Smooth muscle cell (in vitro differentiated cells): ENCODE measurements around the gene MTMR3. TPM values are rescaled to one million over a fixed set of nuclear protein-coding genes. Genes with fewer than 3 reads are reported as not detected.

ENCODE experiments used
- DNase-seq: peaks from one replicate; lab custom pipeline; 2025; ENCODE audit not compliant: unreplicated experiment; lab: John Stamatoyannopoulos, UW
- H2AFZ ChIP-seq: fragments of 200-600 bp; sonication (generic); 2 replicates; pipeline ENCODE4 v1.6.0; 2016; ENCODE audit warnings: antibody characterized with exemption, low read depth, mild to moderate bottlenecking
- H3F3A ChIP-seq: fragments of 200-600 bp; sonication (generic); 2 replicates; pipeline ENCODE4 v1.6.0; 2017; ENCODE audit warnings: antibody characterized with exemption, low read depth
- H3K27ac ChIP-seq: fragments of 200-600 bp; sonication (generic); 2 replicates; pipeline ENCODE4 v1.5.1; 2016; ENCODE audit warnings: low read depth, mild to moderate bottlenecking
- H3K27me3 ChIP-seq: fragments of 200-600 bp; sonication (generic); 2 replicates; pipeline ENCODE4 v1.6.1; 2016; ENCODE audit warnings: low read depth, mild to moderate bottlenecking
- H3K36me3 ChIP-seq: fragments of 200-600 bp; sonication (generic); 2 replicates; pipeline ENCODE4 v1.5.1; 2016; ENCODE audit warnings: low read depth
- H3K4me1 ChIP-seq: fragments of 200-600 bp; sonication (generic); 2 replicates; pipeline ENCODE4 v1.5.1; 2016; ENCODE audit warnings: low read depth
- H3K4me2 ChIP-seq: fragments of 200-600 bp; sonication (generic); 2 replicates; pipeline ENCODE4 v1.6.0; 2016; ENCODE audit warnings: mild to moderate bottlenecking
- H3K4me3 ChIP-seq: fragments of 200-600 bp; sonication (generic); 2 replicates; pipeline ENCODE4 v1.5.1; 2016; ENCODE audit warnings: mild to moderate bottlenecking
- H3K79me2 ChIP-seq: fragments of 200-600 bp; sonication (generic); 2 replicates; pipeline ENCODE4 v1.6.0; 2016; ENCODE audit warnings: low read depth, mild to moderate bottlenecking
- H3K9ac ChIP-seq: fragments of 200-600 bp; sonication (generic); 2 replicates; pipeline ENCODE4 v1.6.0; 2016; ENCODE audit warnings: low read depth
- H3K9me3 ChIP-seq: fragments of 200-600 bp; sonication (generic); replicated peaks from 2 replicates; pipeline ENCODE4 v1.5.1; 2016; ENCODE audit warnings: low read depth
- H4K20me1 ChIP-seq: fragments of 200-600 bp; sonication (generic); 2 replicates; pipeline ENCODE4 v1.6.0; 2016; ENCODE audit warnings: low read depth
- WGBS: methylation state at CpG from one replicate; pipeline ENCODE4 v1.1.7; 2016; ENCODE audit warnings: low lambda C conversion rate; 5-methylcytosine and 5-hydroxymethylcytosine counted together
- polyA plus RNA-seq: library from polyadenylated mRNA; unstranded; fragments of >200 nt; fragmentation: Nextera tagmentation; extraction: Ambion mirVana; gene quantifications from 2 replicates; pipeline ENCODE4 v1.2.1, GENCODE V29; 2016
- total RNA-seq: library from RNA; depleted of rRNA; stranded (reverse); fragments of >200 nt; gene quantifications from 2 replicates; pipeline ENCODE4 v1.2.3, GENCODE V29; 2014
- TF ChIP-seq, protein P1 (sequence below): fragments of 200-600 bp; sonication (generic); IDR thresholded peaks from 2 replicates; pipeline ENCODE4 v1.5.1; 2017; ENCODE audit warnings: borderline replicate concordance, mild to moderate bottlenecking, antibody characterized with exemption; ENCODE audit not compliant: insufficient read depth, poor library complexity, severe bottlenecking

MTMR3 gene
- total and polyA plus RNA-seq, 2 experiments from 2014 or later, result 15.8 to 48.9 TPM

DNA sequence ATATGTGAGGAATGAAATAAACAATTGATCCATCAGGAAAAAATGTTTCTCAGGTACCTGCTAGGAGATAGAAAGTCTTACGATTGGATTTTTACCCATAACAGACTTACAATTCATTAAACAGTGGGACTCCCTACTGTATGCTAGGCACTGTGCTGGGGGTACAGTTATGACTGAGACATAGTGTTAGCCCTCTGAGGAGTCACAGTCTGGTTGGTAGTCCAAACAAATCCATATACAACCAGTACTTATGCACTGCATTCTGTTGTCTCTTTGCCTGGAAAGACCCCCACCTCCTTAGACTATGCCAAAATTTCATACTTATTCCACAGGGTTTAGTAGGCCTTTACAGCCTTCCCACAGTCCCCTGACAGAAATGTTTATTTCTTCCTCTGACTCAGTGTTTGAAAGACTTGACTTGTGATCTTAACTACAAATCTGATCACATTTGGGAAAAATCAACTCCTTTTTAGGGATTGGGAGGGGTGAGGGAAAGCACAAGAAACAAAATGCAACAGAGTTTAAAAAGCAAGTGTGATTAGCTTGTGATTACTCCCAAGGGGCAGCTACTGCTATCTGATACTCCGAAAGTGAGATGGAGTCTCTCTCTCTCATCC lies 127.9 kb downstream of the MTMR3 start:
- WGBS, result 76% methylated on average over 2 of the region's 2 CpGs
- TF ChIP-seq, protein P1, sequence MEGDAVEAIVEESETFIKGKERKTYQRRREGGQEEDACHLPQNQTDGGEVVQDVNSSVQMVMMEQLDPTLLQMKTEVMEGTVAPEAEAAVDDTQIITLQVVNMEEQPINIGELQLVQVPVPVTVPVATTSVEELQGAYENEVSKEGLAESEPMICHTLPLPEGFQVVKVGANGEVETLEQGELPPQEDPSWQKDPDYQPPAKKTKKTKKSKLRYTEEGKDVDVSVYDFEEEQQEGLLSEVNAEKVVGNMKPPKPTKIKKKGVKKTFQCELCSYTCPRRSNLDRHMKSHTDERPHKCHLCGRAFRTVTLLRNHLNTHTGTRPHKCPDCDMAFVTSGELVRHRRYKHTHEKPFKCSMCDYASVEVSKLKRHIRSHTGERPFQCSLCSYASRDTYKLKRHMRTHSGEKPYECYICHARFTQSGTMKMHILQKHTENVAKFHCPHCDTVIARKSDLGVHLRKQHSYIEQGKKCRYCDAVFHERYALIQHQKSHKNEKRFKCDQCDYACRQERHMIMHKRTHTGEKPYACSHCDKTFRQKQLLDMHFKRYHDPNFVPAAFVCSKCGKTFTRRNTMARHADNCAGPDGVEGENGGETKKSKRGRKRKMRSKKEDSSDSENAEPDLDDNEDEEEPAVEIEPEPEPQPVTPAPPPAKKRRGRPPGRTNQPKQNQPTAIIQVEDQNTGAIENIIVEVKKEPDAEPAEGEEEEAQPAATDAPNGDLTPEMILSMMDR, result no peak
- Histone ChIP-seq H3K27me3 (no peaks in the 10 kb centered on the region), H3K79me2 (no peaks in the 10 kb centered on the region), H3F3A (no peaks in the 10 kb centered on the region), H3K9me3 (no peaks in the 10 kb centered on the region), H4K20me1 (peaks cover 1% of the 10 kb centered on the region), H3K4me1 (no peaks in the 10 kb centered on the region), H3K4me3 (no peak overlapping the region), H3K27ac (no peak overlapping the region), H3K4me2 (no peak overlapping the region), H2AFZ (no peak overlapping the region), H3K9ac (no peak overlapping the region), H3K36me3 (peaks cover 24% of the 10 kb centered on the region)
- DNase-seq, result no peak

DNA sequence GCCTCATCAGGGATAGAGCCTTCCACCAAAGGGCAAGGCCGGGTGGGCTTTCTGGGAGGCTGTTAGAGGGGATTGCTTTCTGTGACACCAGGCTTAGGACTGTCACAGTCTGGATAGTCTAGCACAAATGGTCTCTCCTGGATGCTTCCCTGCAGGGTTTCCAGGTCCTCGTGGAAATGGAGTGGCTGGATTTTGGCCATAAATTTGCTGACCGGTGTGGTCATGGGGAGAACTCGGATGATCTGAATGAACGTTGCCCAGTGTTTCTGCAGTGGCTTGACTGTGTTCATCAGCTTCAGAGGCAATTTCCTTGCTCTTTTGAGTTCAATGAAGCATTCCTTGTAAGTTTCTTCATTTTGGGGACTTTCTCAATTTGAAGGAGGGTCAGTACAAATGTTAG lies 130.2 kb downstream of the MTMR3 start:
- DNase-seq, result no peak
- no peaks in the 10 kb centered on the region for H3K27me3 ChIP-seq
- H2AFZ ChIP-seq, result no peak overlapping the region
- H3F3A ChIP-seq, result no peaks in the 10 kb centered on the region
- no peak overlapping the region for H3K27ac ChIP-seq
- WGBS, result 90% methylated on average over 5 of the region's 5 CpGs
- H3K4me1 ChIP-seq, result no peaks in the 10 kb centered on the region
- H4K20me1 ChIP-seq, result no peaks in the 10 kb centered on the region
- TF ChIP-seq, protein P1, result no peak
- H3K9me3 ChIP-seq, result no peaks in the 10 kb centered on the region
- H3K4me2 ChIP-seq, result no peak overlapping the region
- H3K9ac ChIP-seq, result no peak overlapping the region
- no peak overlapping the region for H3K4me3 ChIP-seq
- H3K36me3 ChIP-seq, result peaks cover 30% of the 10 kb centered on the region
- H3K79me2 ChIP-seq, result no peaks in the 10 kb centered on the region

DNA sequence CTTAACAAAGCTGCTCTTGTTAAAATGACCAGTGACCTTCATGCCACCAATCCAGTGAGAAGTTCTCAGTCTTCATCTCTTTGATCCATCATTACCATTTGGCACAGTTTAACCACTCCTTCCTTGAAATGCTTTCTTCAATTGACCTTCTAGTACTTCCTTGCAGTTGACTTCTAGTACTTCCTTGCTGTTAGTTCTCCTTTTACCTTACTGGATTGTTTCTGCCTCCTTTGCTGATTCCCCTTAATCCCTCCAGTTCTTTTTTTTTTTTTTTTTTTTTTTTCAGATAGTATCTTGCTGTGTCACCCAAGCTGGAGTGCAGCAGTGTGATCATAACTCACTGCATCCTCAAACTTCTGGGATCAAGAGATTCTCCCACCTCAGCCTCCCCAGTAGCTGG lies 131.3 kb downstream of the MTMR3 start:
- Histone ChIP-seq H3K9me3 (no peaks in the 10 kb centered on the region), H3F3A (no peaks in the 10 kb centered on the region), H3K36me3 (peaks cover 25% of the 10 kb centered on the region), H3K4me3 (no peak overlapping the region), H3K79me2 (no peaks in the 10 kb centered on the region), H2AFZ (no peak overlapping the region), H4K20me1 (no peaks in the 10 kb centered on the region), H3K27ac (no peak overlapping the region), H3K4me1 (no peaks in the 10 kb centered on the region), H3K27me3 (no peaks in the 10 kb centered on the region), H3K9ac (no peak overlapping the region), H3K4me2 (no peak overlapping the region)
- DNase-seq, result no peak
- TF ChIP-seq, protein P1, result no peak

DNA sequence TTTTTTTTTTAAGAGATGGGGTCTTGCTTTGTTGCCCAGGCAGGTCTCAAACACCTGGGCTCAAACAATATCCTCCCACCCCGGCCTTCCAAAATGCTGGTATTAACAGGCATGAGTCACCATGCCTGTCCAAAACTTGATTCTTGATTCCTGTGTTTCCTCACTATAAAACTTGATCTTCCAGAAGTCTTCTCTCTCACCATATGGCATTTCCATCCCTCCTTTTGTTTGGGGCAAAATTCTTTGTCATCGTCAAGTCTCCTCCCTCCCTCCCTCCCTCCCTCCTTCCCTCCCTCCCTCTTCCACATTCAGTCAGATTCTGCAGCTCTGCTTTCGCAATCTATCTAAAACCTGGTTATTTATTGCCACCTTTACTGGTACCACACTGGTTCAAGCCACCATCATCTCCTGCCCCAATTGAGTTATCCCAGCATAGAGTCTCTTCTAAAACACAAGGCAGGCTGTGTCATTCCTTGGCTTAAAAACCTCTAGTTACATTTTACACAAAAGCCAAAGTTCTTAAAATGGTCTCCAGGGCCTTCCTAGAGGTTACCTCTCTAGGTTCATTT lies 132.3 kb downstream of the MTMR3 start:
- Histone ChIP-seq H4K20me1 (no peaks in the 10 kb centered on the region), H3K9ac (no peak overlapping the region), H3K4me2 (no peak overlapping the region), H2AFZ (no peak overlapping the region), H3K27me3 (no peaks in the 10 kb centered on the region), H3K36me3 (peaks cover 22% of the 10 kb centered on the region), H3F3A (no peaks in the 10 kb centered on the region), H3K9me3 (no peaks in the 10 kb centered on the region), H3K79me2 (no peaks in the 10 kb centered on the region), H3K4me1 (no peaks in the 10 kb centered on the region), H3K27ac (peak overlapping the region; percentile 28), H3K4me3 (no peak overlapping the region)
- TF ChIP-seq, protein P1, result no peak
- no peak for DNase-seq
- 82% methylated on average over 2 of the region's 3 CpGs for WGBS
